Measurements from ENCODE around the gene MARCHF6.
"Not testable (repeated sequence)": the region's sequence is repeated elsewhere in the genome, so short reads cannot be mapped to it uniquely, and the experiment has no call there.

Gene MARCHF6

GRCh38 chr5:10358999-10359398, 5.5 kb downstream of the MARCHF6 start:
- H3K36me3 ChIP-seq (ENCODE audit: insufficient read depth, low read depth, low read length), result no peaks in the 10 kb centered on the region
- no peak overlapping the region for H3K4me3 ChIP-seq (ENCODE audit: low read length)
- no peaks in the 10 kb centered on the region for H3K27me3 ChIP-seq (ENCODE audit: insufficient read depth, low read length)
- H3K9ac ChIP-seq (ENCODE audit: low read depth, low read length), result no peak overlapping the region
- H3K9me3 ChIP-seq (ENCODE audit: insufficient read depth, low read depth, low read length), result no peaks in the 10 kb centered on the region
- no peak overlapping the region for H3K27ac ChIP-seq (ENCODE audit: low read length)
- H3K4me1 ChIP-seq (ENCODE audit: insufficient read depth, low read length), result peaks cover 7% of the 10 kb centered on the region; the same call in 1 of the 2 replicates

GRCh38 chr5:10360686-10361085, 7.2 kb downstream of the MARCHF6 start:
- H3K36me3 ChIP-seq (ENCODE audit: insufficient read depth, low read depth, low read length), result no peaks in the 10 kb centered on the region
- no peak overlapping the region for H3K27ac ChIP-seq (ENCODE audit: low read length)
- peaks cover 3% of the 10 kb centered on the region; the same call in 1 of the 2 replicates for H3K4me1 ChIP-seq (ENCODE audit: insufficient read depth, low read length)
- no peak overlapping the region for H3K9ac ChIP-seq (ENCODE audit: low read depth, low read length)
- no peak overlapping the region for H3K4me3 ChIP-seq (ENCODE audit: low read length)
- H3K9me3 ChIP-seq (ENCODE audit: insufficient read depth, low read depth, low read length), result no peaks in the 10 kb centered on the region
- no peaks in the 10 kb centered on the region for H3K27me3 ChIP-seq (ENCODE audit: insufficient read depth, low read length)

- no peak overlapping the region for H3K27ac ChIP-seq (ENCODE audit: low read length)
- H3K9ac ChIP-seq (ENCODE audit: low read depth, low read length), result no peak overlapping the region
- no peaks in the 10 kb centered on the region for H3K36me3 ChIP-seq (ENCODE audit: insufficient read depth, low read depth, low read length)
- H3K4me3 ChIP-seq (ENCODE audit: low read length), result no peak overlapping the region
- no peaks in the 10 kb centered on the region for H3K4me1 ChIP-seq (ENCODE audit: insufficient read depth, low read length)
- H3K9me3 ChIP-seq (ENCODE audit: insufficient read depth, low read depth, low read length), result no peaks in the 10 kb centered on the region
- H3K27me3 ChIP-seq (ENCODE audit: insufficient read depth, low read length), result no peaks in the 10 kb centered on the region
Observed at GRCh38 chr5:10363519-10364185, 10.2 kb downstream of the MARCHF6 start.

GRCh38 chr5:10364186-10364689, 10.7 kb downstream of the MARCHF6 start:
- Histone ChIP-seq H3K27me3 (ENCODE audit: insufficient read depth, low read length) (no peaks in the 10 kb centered on the region), H3K9me3 (ENCODE audit: insufficient read depth, low read depth, low read length) (no peaks in the 10 kb centered on the region), H3K4me1 (ENCODE audit: insufficient read depth, low read length) (no peaks in the 10 kb centered on the region), H3K27ac (ENCODE audit: low read length) (no peak overlapping the region), H3K4me3 (ENCODE audit: low read length) (no peak overlapping the region), H3K9ac (ENCODE audit: low read depth, low read length) (no peak overlapping the region), H3K36me3 (ENCODE audit: insufficient read depth, low read depth, low read length) (no peaks in the 10 kb centered on the region)

- Histone ChIP-seq H3K36me3 (ENCODE audit: insufficient read depth, low read depth, low read length) (no peaks in the 10 kb centered on the region), H3K4me1 (ENCODE audit: insufficient read depth, low read length) (no peaks in the 10 kb centered on the region), H3K4me3 (ENCODE audit: low read length) (no peak overlapping the region), H3K27me3 (ENCODE audit: insufficient read depth, low read length) (no peaks in the 10 kb centered on the region), H3K9me3 (ENCODE audit: insufficient read depth, low read depth, low read length) (no peaks in the 10 kb centered on the region), H3K9ac (ENCODE audit: low read depth, low read length) (no peak overlapping the region), H3K27ac (ENCODE audit: low read length) (no peak overlapping the region)
Observed at GRCh38 chr5:10365782-10366181, 12.3 kb downstream of the MARCHF6 start.

- Histone ChIP-seq H3K9ac (ENCODE audit: low read depth, low read length) (no peak overlapping the region), H3K36me3 (ENCODE audit: insufficient read depth, low read depth, low read length) (no peaks in the 10 kb centered on the region), H3K27me3 (ENCODE audit: insufficient read depth, low read length) (no peaks in the 10 kb centered on the region), H3K4me3 (ENCODE audit: low read length) (no peak overlapping the region), H3K27ac (ENCODE audit: low read length) (no peak overlapping the region), H3K4me1 (ENCODE audit: insufficient read depth, low read length) (0 out of 2 replicates have a peak, but pooled peaks cover 3% of the 10 kb centered on the region), H3K9me3 (ENCODE audit: insufficient read depth, low read depth, low read length) (no peaks in the 10 kb centered on the region)
Observed at GRCh38 chr5:10366310-10367272, 13.1 kb downstream of the MARCHF6 start.

- H3K4me3 ChIP-seq (ENCODE audit: low read length), result no peak overlapping the region
- H3K36me3 ChIP-seq (ENCODE audit: insufficient read depth, low read depth, low read length), result no peaks in the 10 kb centered on the region
- H3K4me1 ChIP-seq (ENCODE audit: insufficient read depth, low read length), result 0 out of 2 replicates have a peak, but pooled peaks cover 3% of the 10 kb centered on the region
- H3K9ac ChIP-seq (ENCODE audit: low read depth, low read length), result no peak overlapping the region
- no peak overlapping the region for H3K27ac ChIP-seq (ENCODE audit: low read length)
- no peaks in the 10 kb centered on the region for H3K9me3 ChIP-seq (ENCODE audit: insufficient read depth, low read depth, low read length)
- H3K27me3 ChIP-seq (ENCODE audit: insufficient read depth, low read length), result no peaks in the 10 kb centered on the region
Observed at GRCh38 chr5:10367579-10367978, 14.1 kb downstream of the MARCHF6 start.

- Histone ChIP-seq H3K27me3 (ENCODE audit: insufficient read depth, low read length) (no peaks in the 10 kb centered on the region), H3K9me3 (ENCODE audit: insufficient read depth, low read depth, low read length) (no peaks in the 10 kb centered on the region), H3K4me1 (ENCODE audit: insufficient read depth, low read length) (0 out of 2 replicates have a peak, but pooled peaks cover 3% of the 10 kb centered on the region), H3K27ac (ENCODE audit: low read length) (no peak overlapping the region), H3K36me3 (ENCODE audit: insufficient read depth, low read depth, low read length) (no peaks in the 10 kb centered on the region), H3K9ac (ENCODE audit: low read depth, low read length) (no peak overlapping the region), H3K4me3 (ENCODE audit: low read length) (no peak overlapping the region)
Observed at GRCh38 chr5:10370931-10371330, 17.4 kb downstream of the MARCHF6 start.

GRCh38 chr5:10371369-10371768, 17.9 kb downstream of the MARCHF6 start:
- not testable (repeated sequence) for H3K36me3 ChIP-seq (ENCODE audit: insufficient read depth, low read depth, low read length); H3K27me3 ChIP-seq (ENCODE audit: insufficient read depth, low read length); H3K4me3 ChIP-seq (ENCODE audit: low read length); H3K27ac ChIP-seq (ENCODE audit: low read length); H3K9me3 ChIP-seq (ENCODE audit: insufficient read depth, low read depth, low read length); H3K9ac ChIP-seq (ENCODE audit: low read depth, low read length); H3K4me1 ChIP-seq (ENCODE audit: insufficient read depth, low read length)

- Histone ChIP-seq H3K4me1 (ENCODE audit: insufficient read depth, low read length) (0 out of 2 replicates have a peak, but pooled peaks cover 3% of the 10 kb centered on the region), H3K9ac (ENCODE audit: low read depth, low read length) (no peak overlapping the region), H3K36me3 (ENCODE audit: insufficient read depth, low read depth, low read length) (peaks cover 7% of the 10 kb centered on the region; the same call in 1 of the 2 replicates), H3K27me3 (ENCODE audit: insufficient read depth, low read length) (no peaks in the 10 kb centered on the region), H3K27ac (ENCODE audit: low read length) (no peak overlapping the region), H3K9me3 (ENCODE audit: insufficient read depth, low read depth, low read length) (no peaks in the 10 kb centered on the region), H3K4me3 (ENCODE audit: low read length) (no peak overlapping the region)
Observed at GRCh38 chr5:10372726-10373709, 19.5 kb downstream of the MARCHF6 start.

Measured in iPS-20b (cell line).